ENCODE data around the gene AMPD2.

AMPD2 gene

DNA sequence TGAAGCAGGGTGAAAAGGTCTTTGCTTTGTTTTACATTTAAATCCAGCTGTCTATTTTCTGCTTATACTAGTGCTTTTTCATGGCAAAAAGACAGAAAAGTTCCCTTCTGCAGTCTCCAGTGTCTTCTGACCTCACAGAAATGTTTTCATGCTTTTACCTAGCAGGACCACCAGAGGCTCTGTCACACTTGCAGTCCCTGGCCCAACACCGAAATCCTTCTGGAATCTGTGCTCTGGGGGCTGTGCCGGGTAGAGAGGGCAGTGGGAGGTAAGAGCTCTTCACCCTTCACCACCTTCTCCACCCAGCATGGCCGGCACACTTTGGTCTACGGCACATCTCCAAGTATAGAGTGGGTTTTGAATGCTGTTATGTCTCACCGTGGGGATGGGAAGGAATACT, 21.0 kb upstream of the AMPD2 start:
- no peak overlapping the region for H3K4me3 ChIP-seq (ENCODE audit: low read depth, low read length)
- in situ Hi-C loops (cut with HindIII; ENCODE audit: low sequenced_read_pairs) = no loop called here
- TF ChIP-seq CTCF (IDR thresholded peaks at IDR 0.05; ENCODE audit: low read depth, low read length) = peak; percentile 33
- DNase-seq (ENCODE audit: low read depth, low spot score) = no peak

- H3K4me3 ChIP-seq (ENCODE audit: low read depth, low read length) = no peak overlapping the region
- no peak for TF ChIP-seq CTCF (IDR thresholded peaks at IDR 0.05; ENCODE audit: low read depth, low read length)
- in situ Hi-C loops (cut with HindIII; ENCODE audit: low sequenced_read_pairs) = no loop called here
- no peak for DNase-seq (ENCODE audit: low read depth, low spot score)
Measured at GRCh38 chr1:109603229-109603628, 16.4 kb upstream of the AMPD2 start.

DNA sequence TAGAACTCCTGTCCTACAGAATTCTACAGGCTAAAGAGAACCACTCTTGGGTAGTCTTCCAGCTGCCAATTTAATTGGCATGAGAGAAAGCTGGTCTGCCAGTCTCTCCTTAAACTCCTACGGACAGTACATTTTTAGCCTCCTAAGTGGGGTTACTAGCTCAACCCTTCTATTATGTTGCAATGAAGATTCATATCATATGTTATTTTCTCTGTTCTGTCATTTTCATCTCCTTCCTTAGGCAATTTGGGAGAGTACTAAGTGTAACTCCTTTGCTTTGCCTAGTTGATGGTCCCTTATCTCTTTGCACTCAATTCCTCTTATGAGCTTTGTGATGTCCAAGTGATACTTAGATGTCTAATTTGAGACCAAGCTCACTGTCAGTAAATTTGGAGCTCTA, 14.3 kb upstream of the AMPD2 start:
- DNase-seq (ENCODE audit: low read depth, low spot score) = no peak
- TF ChIP-seq CTCF (IDR thresholded peaks at IDR 0.05; ENCODE audit: low read depth, low read length) = no peak
- no peak overlapping the region for H3K4me3 ChIP-seq (ENCODE audit: low read depth, low read length)
- in situ Hi-C loops (cut with HindIII; ENCODE audit: low sequenced_read_pairs) = no loop called here

DNA sequence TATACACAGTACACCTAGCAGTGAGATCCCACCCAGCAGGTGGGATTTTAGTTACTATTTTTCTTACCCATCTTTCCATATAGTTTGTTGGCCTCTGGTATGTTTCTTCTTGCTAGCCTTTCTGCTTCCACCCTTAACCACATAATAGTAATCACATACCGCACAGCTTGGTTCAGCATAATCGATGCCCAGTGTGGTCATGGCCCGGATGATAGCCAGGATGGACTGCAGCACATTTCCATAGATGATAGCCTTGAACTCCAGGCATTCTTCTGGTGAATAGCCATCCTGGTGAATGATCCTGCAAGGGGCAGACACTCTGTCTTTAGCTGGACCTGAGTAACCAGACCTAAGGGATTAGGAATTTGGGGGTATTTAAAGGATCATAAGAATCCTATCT, 9.8 kb upstream of the AMPD2 start:
- in situ Hi-C loops (cut with HindIII; ENCODE audit: low sequenced_read_pairs) = no loop called here

DNA sequence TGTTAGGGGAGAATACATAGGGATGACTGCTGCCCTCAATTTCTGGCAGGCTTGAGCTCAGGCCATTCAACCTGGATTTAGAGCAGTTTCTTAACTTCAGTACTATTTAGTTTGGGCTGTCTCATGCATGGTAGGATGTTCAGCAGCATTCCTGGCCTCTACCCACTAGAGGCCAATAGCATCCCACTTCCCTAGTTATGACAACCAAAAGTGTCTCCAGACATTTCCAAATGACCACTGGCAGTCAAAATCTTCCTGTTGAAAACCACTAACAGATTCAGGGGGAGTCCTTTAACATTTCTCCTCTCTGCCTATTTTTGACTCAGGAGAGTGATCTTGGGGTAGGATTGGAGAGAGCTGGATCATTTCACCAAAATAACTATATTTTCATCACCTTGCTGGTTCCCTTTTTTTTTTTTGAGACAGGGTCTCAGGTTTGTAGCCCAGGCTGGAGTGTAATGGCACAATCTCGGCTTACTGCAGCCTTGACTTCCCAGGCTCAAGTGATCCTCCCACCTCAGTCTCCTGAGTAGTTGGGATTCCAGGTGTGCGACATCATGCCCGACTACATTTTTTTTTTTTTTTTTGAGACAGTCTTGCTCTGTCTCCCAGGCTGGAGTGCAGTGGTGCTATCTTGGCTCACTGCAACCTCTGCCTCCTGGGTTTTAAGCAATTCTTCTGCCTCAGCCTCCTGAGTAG, 8.9 kb upstream of the AMPD2 start:
- in situ Hi-C loops (cut with HindIII; ENCODE audit: low sequenced_read_pairs) = no loop called here

More for the DNA sequence above, 9.8 kb upstream of the AMPD2 start:
- peak; percentile 20 for DNase-seq (ENCODE audit: low read depth, low spot score)
- no peak for TF ChIP-seq CTCF (IDR thresholded peaks at IDR 0.05; ENCODE audit: low read depth, low read length)
- H3K4me3 ChIP-seq (ENCODE audit: low read depth, low read length) = no peak overlapping the region

GRCh38 chr1:109611308-109611990, 8.2 kb upstream of the AMPD2 start:
- no peak overlapping the region for H3K4me3 ChIP-seq (ENCODE audit: low read depth, low read length)
- DNase-seq (ENCODE audit: low read depth, low spot score) = no peak
- in situ Hi-C loops (cut with HindIII; ENCODE audit: low sequenced_read_pairs) = no loop called here
- no peak for TF ChIP-seq CTCF (IDR thresholded peaks at IDR 0.05; ENCODE audit: low read depth, low read length)

More for the DNA sequence above, 8.9 kb upstream of the AMPD2 start:
- TF ChIP-seq CTCF (IDR thresholded peaks at IDR 0.05; ENCODE audit: low read depth, low read length) = no peak
- peak; percentile 40 for DNase-seq (ENCODE audit: low read depth, low spot score)
- H3K4me3 ChIP-seq (ENCODE audit: low read depth, low read length) = no peak overlapping the region
